NCI-H226 (cell line): ENCODE results near the gene NPR1.
"Not testable (repeated sequence)": the region's sequence is repeated elsewhere in the genome, so short reads cannot be mapped to it uniquely, and the experiment has no call there.

Source experiments
- DNase-seq: peaks from one replicate; pipeline ENCODE4 v3.0.0-alpha.2; 2015

NPR1 gene

DNA sequence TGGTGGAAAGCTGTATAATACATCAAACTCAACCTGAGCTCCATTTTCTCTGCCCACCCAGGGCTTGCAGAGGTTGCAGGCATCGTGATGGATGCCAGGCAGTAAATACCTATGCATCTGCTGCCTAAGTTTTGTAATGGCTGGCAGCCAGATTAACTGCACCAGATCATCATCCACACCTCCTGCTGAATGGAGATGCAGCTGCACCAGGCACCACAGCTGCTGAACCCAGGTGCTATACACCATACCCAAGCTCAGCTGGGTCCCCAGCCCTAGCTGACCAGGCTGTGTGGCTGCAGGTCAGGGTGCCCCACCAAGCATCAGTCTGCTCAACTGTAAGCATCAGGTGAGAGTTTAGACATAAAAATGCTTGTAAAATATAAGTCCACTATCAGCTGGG, 26.7 kb upstream of the NPR1 start:
- DNase-seq: no peak

DNA sequence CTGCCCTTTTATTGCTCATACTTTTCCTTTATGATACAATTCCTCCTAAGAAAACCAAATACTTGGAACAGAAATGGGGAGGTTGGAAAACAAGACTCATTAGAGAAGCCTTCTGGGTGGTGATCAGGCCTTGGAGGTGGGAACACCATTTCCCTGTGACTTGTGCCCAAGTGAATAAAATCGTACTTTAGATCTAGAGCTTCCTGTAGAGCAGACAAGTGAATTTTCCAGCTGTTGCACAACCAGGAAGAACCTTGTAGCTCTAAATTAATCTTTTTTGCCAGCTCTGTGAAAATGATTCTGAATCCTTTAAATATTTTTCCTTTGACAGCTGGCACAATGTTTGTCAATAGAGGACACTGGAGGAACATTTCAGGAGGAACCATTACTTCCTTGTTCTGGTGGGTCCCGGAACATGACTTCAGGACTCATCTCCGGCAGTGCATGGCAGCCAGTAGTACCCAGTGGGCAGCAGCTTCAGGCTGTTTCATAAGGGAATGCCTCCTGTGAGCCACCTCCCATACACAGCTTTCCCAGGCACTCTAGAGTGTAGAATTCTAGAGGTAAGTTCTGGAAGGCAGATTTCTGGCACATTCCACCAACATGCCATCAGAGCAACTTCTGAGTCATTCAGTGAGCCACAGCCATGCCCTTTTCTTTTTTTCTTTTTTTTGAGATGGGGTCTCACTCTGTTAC, 25.5 kb upstream of the NPR1 start:
- DNase-seq: peak; percentile 45

DNA sequence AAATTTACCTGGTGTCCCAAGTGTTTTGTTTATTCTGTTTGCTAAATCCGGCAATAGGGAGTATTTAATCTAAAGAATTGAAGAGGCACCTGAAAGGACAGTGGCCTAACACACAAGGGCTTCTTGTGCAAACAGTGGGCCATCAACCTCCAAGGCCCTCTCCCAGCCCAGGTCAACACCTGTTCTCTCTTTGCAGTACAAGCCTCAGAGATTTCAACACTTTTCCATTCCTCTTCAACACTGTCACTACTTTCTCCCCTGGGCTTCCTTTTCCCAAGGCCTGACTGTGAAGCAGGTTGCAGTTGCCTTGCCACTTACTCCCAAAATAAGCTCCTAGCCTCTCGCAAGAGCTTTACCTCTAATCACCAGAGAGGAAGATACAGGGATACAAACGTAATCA, 23.2 kb upstream of the NPR1 start:
- DNase-seq: no peak

DNA sequence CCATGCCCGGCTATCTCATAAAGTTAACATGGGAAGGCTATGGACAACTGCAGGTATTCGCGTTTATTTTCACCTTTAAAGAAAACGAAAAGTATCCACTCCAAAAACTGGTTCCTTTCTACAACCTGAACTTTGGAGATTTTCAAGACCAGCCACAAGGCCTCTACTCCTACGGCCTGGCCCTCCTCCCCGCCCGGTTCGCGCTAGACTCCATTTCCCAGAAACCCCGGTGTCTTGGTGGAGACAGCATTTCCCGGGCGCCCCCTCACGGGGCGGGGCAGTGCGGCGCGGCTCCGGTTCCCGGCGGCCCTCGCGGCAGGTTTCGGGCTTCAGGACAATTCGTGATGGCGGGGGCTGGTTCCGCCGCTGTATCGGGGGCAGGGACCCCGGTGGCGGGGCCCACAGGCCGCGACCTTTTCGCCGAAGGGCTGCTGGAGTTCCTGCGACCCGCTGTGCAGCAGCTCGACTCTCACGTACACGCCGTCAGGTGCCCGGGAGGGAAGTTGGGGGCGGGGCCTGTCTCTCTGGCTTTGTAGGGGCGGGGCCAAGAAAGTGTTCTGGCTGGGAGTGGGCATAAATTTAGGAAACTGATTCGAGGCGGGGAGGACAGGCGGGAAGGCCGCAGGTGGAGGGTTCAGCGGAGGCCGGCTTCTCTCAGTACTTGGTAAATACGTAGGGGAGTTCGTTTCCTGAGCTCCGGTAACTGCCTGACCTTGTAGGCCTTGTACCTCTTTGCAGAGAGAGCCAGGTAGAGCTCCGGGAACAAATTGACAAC, 19.9 kb upstream of the NPR1 start, which contains the start of gene SNAPIN:
Gene SNAPIN, plus strand, starts transcription at position 304 of the 775 bp plus-strand sequence. Its CDS starts 41 bp downstream, at position 345.
- peak; percentile 87 for DNase-seq

DNA sequence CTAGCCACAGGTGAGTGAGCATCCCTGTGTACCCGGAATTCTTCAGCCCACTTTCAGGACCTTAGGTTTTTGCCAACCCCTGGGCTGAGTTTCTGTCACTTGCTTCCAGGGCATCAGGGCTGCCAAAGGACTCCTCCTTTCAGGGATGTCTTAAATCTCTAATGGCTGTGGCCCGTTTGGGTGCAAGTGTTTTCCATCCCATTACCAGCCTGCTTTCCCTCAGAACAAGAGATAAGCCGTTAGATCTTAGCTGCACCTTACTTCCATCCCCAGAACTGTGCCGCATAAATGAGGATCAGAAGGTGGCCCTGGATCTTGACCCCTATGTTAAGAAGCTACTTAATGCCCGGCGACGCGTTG, 19.3 kb upstream of the NPR1 start:
- no peak for DNase-seq

DNA sequence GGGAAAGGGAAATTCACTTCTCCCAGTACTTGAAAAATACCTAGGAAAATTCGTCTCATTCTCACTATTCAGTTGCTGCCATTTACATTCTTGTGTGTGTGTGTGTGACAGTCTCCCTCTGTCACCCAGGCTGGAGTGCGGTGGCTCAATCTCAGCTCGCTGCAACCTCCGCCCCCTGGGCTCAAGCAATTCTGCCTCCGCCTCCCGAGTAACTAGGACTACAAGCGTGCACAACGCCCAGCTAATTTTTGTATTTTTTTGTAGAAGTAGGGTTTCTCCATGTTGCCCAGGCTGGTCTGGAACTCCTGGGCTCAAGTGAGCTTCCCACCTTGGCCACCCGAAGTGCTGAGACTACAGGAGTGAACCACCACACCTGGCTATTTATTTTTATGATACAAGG, 18.8 kb upstream of the NPR1 start:
- no peak for DNase-seq

DNA sequence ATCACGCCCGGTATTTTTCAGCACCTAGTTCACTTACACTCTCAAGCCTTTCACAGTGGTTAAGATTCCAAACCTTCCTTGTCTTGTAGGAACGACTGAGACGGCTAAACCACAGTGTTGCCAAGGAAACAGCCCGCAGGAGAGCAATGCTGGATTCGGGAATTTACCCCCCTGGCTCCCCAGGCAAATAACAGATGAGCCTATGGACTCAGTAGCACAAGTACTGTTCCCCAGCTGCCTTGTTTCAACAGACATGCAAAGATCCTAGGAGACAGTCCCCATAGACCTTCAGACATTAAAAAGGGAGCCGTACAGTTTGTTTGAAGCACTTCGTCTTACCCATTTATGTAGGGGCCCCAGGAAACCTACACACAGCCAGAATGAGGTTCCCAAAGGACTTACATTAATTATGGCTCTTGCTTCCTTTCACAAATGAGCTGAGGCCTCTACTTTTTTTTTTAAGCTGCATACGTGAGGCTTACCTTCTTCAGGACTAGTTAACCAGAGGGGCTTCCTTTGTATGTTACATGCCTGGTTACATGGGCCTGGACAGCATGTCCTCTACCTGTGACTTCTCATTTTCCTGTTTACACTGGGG, 17.3 kb upstream of the NPR1 start:
- no peak for DNase-seq

DNA sequence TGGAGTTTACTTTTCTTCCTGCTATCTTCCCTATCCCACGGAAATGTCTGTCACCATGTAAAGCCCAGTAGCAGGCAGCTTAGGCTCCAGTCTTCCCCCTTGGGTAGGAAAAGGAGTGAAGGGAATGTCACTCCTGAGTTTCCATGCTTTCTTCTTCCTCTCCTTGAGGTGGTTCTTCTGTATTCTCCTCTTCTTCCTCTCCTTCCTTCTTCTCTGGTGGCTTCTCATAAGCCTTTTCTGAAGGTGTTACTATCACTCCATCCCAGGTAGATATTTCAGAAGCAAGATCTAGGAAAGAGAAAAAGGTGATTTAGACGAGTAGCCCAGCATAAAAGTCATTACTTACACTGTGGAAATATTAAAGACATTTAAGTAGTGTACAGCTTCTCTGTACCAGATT, 16.2 kb upstream of the NPR1 start:
- no peak for DNase-seq

DNA sequence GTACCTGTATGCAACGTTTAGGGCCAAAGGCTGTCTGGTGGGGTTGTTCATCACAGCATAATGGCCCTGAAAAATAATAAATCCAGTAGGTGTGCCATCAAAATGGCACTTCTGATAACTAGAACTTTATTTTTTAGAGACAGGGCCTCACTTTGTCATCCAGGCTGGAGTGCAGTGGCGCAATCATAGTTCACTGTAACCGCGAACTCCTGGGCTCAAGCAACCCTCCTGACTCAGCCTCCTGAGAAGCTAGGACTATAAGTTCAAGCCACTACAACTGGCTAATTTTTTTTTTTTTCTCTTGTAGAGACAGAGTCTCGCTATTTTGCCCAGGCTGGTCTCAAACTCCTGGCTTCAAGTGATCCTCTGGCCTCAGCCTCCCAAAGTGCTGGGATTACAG, 15.3 kb upstream of the NPR1 start:
- DNase-seq: no peak

DNA sequence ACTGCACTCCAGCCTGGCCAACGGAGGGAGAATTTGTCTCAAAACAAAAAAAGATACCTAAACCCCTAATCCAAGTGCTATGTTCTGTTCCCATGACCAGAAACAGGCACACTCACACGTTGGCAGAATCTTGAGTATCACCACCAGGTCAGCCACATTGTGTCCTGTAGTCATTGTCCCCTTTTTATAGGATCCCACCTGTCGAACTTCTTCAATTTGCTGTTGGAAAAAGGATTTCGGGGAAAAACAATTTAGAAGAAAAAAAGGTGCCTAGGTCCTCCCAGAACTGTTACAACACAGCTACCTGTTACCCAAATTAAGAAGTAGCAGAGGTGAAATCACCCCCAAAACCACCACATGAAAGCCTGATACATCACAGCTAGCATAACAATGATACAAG, 11.0 kb upstream of the NPR1 start:
- no peak for DNase-seq

DNA sequence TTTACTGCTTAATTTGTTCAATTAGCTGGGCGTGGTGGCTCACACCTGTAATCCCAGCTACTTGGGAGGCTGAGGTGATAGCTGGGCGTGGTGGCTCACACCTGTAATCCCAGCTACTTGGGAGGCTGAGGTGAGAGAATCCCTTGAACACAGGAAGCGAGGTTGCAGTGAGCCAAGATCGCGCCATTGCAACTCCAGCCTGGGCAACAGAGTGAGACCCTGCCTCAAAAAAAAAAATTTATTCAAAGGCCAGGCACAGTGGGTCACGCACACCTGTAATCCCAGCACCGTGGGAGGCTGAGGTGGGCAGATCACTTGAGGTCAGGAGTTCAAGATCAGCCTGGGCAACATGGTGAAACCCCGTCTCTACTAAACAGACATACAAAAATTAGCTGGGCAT, 9.8 kb upstream of the NPR1 start:
- DNase-seq: not testable (repeated sequence)

DNA sequence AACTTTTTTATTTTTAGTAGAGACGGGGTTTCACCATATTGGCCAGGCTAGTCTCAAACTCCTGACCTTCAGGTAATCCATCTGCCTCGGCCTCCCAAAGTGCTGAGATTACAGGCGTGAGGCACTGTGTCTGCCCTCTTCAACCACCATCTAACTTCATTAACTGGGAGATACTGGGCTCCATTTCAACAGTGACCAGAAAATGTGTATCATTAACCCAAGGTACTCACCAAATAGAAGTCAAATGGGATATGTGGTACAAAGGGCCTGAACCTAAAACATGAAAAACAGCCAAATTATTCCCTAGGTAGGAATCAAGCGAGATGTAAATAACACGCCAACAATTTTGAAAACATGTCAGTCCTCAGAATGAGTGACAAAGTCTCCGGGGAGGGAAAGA, 8.9 kb upstream of the NPR1 start:
- DNase-seq: no peak

DNA sequence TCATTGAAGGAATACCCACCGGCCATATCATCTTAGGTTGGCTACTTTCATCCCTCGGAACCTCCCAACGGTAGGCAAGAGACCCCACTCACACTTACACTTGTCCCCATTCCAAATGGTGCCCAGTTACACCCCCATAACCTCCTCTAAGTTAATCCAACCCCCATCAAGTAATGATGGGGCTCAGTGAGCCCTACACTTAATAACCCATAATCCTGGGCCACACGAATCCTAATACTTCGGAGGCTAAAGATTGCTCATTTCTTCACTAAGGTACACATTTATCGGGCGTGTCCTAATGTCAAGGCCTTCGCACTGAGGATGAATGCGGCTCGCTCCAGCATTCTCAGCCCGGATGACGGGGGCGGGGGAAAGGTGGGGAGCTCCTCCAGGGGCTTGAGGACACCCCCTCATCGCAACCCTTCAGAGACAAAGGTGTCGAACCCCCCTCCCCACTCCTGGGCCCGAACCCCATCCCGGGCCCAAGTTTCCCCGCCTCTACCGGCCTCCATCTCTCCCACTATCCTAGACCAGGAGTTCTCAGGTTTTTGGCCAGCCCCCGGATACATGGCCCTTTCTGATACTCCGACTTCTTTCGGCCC, 8.1 kb upstream of the NPR1 start:
- DNase-seq: no peak

DNA sequence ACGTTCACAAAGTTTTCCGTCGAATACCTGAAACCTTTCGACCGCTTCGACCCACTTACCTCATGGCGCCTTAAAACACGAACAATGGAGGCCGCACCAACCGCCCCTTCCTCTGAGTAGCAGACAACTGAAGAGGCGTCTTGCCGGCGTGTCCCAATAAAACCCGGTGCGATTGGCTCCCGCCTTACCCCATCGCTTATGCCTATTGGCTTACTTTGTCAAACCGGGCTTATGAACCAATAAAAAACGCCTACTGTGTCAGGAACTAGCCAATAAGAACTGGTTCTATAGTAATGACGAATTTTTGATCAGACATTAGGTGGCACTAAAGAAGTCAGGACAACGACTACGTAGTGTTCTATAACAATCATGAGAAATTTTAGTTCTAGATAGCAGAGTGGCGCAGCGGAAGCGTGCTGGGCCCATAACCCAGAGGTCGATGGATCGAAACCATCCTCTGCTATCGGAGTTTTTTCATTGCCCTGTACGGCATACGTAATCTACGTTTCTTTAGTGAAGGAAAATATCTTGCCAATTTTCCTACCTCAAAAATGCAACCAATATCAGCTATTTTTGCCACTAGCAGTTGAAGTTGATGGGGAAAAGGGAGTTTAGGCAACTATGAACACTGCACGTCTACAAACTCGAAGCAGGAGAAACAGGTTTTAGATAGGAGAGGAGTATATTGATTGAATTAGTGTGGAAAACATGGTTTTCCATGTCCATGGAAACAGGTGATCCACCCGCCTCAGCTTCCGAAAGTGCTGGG, 7.4 kb upstream of the NPR1 start, which contains the start of gene ILF2:
Gene ILF2, minus strand, starts transcription at position 135 of the 769 bp plus-strand sequence. Its CDS starts 71 bp downstream, at position 64.
- peak; percentile 98 for DNase-seq

DNA sequence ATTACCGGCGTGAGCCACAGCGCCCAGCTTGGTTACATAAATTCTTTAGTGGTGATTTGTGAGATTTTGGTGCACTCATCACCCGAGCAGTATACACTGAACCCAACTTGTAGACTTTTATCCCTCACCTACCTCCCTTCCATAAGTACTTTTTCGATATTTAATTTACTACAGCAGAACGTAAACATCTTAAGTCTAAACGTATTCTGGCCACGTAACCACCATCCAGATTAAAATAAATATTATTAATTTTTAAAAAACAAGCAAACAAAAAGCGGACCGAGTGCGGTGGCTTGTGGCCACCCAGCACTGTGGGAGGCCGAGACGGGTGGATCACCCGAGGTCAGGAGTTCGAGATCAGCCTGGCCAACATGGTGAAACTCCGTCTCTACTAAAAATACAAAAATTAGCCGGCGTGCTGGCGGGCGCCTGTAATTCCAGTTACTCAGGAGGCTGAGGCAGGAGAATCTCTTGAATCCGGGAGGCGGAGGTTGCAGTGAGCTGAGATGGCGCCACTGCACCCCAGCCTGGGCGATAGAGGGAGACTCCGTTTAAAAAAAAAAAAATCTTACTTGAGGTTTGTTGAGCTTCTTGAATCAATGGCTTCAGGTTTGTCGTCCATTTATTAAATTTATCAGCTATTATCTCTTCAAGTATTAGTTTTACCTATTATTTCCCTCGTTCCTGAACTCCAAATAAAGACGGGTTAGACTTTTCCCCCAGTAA, 6.7 kb upstream of the NPR1 start:
- peak; percentile 67 for DNase-seq

DNA sequence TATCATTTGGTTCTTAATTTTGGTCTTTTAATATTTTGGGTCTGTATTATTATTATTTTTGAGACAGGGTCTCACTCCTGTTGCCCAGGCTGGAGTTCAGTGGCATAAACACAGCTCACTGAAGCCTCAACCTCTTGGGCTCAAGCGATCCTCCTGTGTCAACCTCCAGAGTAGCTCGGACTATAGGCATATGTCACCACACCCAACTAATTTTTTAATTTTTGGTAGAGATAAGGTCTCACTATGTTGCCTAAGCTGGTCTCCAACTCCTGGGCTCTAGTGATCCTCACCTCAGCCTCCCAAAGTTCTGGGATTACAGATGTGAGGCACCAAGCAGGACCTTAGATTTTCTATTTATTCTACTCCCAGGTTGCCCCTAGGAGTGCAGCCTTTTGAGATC, 5.0 kb upstream of the NPR1 start:
- DNase-seq: no peak

DNA sequence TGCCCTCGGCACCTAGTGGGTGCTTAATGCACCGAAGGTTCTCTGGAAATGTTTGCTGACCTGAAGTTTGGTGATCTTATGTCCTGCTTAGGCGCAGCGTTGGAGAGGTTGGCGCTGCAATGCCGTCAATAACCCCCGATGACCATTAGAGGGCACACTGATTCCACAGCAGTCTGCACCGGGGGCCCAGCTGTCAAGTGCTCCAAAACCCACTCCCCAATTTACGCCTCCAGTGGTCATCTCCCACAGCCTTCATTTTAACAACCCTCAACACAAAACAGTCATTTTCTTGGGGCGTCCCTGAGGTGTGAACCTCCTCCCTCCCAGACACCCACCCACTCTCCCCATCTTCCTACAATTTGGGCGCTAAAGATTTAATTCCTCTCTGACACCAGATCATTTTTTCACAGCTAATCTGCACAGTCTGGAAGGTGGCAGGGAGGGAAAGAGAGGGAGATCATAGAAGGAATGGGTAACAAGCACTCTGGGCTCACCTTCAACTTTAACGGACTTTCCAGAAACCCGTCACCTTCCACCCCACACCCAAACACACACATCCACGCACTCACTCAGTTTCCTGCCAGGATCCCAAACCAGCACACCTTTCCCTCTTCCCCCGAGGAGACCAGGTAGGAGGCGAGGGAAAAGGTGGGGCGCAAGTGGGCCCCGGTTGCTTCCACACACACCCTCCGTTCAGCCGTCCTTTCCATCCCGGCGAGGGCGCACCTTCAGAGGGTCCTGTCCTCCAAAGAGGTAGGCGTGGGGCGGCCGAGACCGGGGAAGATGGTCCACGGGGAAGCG, 570 bp upstream of the NPR1 start:
- no peak for DNase-seq

DNA sequence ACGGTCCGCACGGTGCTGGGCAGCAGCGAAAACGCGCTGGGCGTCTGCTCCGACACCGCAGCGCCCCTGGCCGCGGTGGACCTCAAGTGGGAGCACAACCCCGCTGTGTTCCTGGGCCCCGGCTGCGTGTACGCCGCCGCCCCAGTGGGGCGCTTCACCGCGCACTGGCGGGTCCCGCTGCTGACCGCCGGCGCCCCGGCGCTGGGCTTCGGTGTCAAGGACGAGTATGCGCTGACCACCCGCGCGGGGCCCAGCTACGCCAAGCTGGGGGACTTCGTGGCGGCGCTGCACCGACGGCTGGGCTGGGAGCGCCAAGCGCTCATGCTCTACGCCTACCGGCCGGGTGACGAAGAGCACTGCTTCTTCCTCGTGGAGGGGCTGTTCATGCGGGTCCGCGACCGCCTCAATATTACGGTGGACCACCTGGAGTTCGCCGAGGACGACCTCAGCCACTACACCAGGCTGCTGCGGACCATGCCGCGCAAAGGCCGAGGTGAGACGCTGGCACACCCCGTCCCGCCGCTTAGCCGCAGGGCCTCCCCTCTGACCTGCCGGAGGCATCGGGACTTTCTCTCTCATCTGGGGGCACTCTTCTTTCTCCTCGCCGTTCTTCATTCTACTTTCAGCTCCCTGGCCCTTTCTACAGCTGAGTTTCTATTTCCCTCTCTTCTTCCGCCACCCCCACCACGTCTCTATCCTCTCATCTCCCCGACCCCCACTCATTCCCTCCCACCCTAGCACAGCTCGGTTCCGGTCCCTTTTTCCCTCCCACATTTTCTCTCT, 1.0 kb downstream of the NPR1 start:
- no peak for DNase-seq

DNA sequence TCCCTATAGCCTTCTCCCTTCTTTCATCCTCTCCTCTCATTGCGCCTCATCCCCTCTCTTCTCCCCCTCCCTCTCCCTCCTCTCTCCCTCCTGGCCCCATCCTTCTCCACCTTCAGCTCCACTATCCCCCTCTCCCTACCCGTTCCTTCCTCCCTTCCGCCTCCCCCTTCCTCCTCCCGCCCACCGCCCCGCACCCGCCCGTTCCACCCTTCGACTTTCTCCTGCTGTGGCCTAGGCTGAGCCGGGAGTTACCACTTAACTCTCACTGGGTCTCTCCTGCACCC, 1.6 kb downstream of the NPR1 start:
- no peak for DNase-seq

DNA sequence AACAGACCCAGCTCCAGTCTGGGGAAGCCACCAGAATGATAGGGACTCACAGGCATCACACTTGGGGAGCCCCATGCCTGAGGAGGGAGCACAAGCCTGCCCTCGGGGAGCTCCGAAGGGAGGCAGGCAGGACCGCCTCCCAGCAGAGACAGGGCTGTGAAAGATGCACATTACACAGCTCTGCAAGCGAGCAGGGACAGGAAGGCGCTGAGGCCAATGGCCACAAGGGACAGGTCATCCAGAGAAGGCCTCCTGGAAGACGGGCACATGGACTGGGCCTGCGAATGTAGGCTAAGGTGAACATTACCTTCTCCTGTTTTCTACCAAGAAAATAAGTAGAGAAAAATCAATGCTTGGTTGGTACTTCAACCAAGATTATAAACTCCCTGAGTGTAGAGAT, 4.2 kb downstream of the NPR1 start:
- no peak for DNase-seq

DNA sequence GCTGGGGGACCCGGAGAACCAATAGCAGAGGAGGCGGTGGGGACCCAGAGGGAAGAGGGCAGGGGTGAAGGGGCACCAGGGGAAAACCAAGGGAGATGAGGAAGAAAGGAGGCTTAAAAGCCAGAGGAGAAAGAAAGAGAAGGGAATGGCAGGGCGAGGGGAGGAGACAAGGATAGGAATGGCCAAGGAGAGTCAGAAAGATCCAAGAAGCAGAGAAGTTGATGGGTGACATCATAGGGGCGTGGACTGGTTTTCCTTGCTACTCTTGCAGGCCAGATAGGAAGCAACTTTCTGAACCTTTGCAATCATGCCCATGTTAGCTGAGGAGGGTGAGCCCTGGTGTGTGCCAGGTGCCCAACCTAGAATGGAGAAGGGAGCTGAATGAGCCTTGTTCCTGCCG, 5.4 kb downstream of the NPR1 start:
- DNase-seq: peak; percentile 77
